AG09319 (cell line): Measurements from ENCODE around the gene ZNF536.

ENCODE experiments used
- DNase-seq: peaks from one replicate; pipeline ENCODE4 v3.0.0-alpha.2; 2010; ENCODE audit warnings: low read depth; ENCODE audit errors: extremely low read depth
- TF ChIP-seq, protein P1 (sequence below): IDR thresholded peaks from 2 replicates; pipeline ENCODE4 v1.5.1; 2011; ENCODE audit warnings: low read depth, mild to moderate bottlenecking, inconsistent platforms, low read length, moderate library complexity

ZNF536 gene

DNA sequence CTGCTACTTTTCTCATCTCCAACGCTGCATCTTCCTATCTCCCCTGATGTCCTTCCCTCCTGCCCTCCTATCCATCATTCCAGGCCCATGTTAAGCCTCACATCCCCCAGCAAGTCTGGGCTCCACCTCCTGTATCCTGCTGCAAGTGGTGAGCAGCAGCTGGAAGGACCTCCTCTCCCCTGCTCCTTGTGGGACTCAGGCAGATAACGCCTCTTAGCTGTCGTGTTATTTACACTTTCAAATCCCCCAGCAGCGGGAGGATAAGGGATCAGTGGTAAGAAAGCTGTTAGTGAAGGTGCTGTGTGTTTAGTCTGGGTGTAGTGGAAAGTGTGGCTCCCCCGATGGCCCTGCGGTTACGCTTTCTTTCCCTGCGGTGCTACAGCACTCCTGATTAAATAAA is 211.9 kb downstream of the ZNF536 start:
- TF ChIP-seq, protein P1, sequence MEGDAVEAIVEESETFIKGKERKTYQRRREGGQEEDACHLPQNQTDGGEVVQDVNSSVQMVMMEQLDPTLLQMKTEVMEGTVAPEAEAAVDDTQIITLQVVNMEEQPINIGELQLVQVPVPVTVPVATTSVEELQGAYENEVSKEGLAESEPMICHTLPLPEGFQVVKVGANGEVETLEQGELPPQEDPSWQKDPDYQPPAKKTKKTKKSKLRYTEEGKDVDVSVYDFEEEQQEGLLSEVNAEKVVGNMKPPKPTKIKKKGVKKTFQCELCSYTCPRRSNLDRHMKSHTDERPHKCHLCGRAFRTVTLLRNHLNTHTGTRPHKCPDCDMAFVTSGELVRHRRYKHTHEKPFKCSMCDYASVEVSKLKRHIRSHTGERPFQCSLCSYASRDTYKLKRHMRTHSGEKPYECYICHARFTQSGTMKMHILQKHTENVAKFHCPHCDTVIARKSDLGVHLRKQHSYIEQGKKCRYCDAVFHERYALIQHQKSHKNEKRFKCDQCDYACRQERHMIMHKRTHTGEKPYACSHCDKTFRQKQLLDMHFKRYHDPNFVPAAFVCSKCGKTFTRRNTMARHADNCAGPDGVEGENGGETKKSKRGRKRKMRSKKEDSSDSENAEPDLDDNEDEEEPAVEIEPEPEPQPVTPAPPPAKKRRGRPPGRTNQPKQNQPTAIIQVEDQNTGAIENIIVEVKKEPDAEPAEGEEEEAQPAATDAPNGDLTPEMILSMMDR = no peak
- no peak for DNase-seq

DNA sequence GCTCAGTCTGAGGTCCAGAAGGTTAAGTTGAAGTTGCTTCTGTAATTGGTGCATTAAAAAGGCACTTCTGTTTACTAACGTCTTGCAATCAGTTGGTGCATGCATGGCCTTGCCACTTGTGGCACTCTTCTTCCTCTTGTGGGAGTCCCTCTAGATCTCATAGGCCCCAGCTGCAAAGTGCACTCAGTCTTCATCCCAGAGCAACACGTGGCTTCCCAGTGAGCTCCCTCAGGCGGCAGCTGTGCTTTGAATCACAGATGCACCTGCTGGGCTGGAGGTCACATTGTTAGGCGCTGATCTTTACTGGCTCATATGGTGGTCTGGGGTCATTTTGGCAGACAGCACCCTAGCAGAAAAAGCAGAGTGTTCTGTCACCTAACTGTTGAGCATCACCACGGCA is 215.7 kb downstream of the ZNF536 start:
- no peak for DNase-seq
- TF ChIP-seq, protein P1 = no peak

DNA sequence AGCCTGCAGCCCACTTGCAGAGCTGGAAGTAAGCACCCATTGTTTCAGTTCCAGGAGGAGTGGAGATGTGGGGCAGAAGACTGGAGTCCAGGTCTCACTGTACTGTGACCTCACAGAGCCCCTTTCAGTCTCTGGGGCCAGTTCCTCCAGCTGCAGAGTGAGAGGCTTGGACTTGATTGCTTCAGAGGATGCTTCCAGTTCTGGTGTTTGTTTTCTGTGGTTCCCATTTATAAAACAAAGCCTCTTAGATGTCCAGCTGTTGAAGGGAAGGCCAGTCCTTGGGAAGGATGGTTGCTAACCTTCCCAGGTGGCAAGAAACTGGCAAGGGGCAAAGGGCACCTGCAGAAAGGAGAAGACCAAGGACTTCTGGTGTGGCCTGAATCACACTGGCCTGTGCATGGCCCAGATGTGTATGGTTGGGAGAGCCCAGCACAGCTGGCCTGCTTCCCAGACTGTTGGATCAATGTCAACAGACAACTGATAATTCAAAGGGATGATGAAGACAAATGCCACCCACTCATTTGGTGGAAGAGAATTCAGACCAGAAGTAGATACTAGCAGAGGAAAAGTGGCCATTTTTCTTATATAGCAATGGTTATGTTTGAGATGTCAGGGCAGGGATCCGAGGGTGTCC is 218.5 kb downstream of the ZNF536 start:
- no peak for DNase-seq
- TF ChIP-seq, protein P1 = no peak

DNA sequence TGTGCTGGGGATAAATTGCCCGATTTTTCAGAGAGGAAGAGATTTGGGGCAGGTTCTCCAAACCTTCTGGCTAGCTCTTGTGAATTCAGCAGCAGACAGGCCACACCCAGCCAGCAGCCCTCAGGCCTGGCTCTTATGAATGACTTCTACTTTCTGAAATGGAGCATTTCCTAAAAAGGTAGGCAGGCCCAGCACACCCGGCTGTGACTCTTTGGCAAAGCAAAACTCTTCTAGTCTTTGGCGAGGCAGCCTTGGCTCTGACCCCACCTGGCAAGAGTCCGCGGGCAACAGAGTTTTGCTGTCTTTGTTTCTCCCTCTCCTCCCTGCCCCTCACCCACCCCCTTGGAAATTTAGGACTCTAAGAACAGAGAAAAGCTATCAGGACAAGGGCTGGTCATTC is 221.2 kb downstream of the ZNF536 start:
- no peak for DNase-seq
- TF ChIP-seq, protein P1 = no peak

DNA sequence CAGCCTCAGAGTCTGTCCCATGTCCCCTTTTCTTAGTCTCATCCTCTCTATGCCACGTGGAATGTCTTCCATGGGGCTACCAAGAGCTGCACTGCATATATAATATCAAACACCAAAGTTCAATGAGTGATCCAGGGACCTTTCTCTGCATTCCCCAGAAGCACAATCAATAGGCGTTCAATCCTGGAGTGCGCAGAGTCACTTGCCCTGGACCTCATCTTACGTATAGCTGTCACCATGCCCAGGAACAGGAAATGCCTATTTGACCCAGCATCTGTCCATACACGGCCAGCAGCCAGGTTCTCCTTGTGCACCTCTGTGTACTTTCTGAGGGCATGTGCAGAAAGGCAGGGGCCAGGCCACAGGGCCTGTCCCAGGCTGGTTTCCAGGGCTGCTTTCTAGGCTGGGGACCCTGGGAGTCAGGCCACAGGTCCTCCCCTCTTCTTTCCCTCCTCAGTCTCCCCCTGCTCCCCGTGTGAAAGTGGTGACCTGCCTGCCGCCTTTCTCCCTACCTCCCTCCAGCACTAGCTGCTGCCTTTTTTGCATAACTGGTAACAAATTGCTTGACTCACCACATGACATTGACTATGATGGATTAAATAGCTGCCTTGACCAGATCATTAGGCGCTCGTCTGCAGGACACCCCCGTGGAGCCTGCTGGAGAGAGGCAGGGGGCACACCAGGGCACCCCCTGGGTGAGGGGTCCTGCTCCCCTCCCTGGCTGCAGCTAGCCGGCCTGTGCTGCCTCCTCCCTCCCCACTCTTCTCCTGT is 222.0 kb downstream of the ZNF536 start:
- TF ChIP-seq, protein P1 = no peak

DNA sequence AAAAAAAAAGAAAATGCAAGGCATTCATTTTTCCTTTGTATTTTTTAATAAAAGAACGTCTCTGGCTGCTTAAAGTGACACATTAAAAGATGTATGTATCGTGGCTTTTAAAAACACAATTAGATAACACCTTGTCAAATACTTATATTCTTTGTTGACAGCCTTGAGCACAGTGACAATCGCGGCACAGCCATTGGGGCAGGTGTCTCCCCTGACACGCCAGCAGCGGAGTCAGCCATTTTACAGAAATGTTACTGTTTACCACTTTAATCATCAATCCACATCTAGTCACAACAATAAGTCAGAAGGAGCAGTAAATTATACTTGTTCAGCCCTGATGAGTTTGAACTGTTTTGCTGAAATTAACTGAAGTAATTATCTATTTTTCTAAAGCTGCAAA is 224.1 kb downstream of the ZNF536 start:
- DNase-seq = no peak
- TF ChIP-seq, protein P1 = no peak

More for the DNA sequence above, 222.0 kb downstream of the ZNF536 start:
- no peak for DNase-seq

DNA sequence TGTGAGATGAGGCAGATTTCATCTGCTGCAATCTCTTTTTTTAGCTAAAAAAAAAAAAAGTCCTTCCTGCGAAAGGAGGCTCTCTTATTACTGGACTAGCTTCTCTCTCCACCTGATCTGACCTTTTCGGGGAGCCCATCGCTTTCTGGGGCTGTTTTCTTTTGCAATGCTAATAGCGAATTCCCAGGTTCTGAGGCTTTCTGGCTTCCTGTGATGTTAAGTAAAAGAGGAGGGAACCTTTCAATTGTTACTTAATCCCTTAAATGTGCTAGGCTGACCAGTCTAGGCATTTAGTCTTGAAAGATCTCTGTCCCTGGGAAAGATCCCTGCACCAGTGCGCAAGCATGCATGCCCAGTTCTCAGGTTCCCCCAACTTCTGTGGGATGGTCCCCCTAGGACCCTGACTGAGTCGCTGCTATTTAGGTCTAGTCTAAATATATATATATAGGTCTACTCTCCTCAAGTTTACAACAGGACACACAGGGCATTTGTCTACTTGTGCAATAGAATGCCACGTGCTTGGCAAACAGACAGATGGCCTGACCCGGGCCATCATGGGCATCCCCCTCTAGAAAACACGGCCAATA is 224.7 kb downstream of the ZNF536 start:
- DNase-seq = no peak
- TF ChIP-seq, protein P1 = no peak
